ENCODE measurements around the gene TUSC2. TPM values are rescaled to one million over a fixed set of nuclear protein-coding genes. Genes with fewer than 3 reads are reported as not detected.

Gene TUSC2
- total and polyA plus RNA-seq, 10 of the 15 experiments (the other 5 are each of a cell fraction or from before 2014, with no cell fraction given), result 4.0 to 73.8 (median 34.3) TPM

GRCh38 chr3:50357481-50357880 is 29.5 kb upstream of the TUSC2 start (continued):
- TF ChIP-seq MEF2A (IDR thresholded peaks at IDR 0.05; ENCODE audit: insufficient read depth, low read depth, low read length), result no peak
- TF ChIP-seq HDAC2 (IDR thresholded peaks at IDR 0.05), result no peak
- TF ChIP-seq FOXK2 (IDR thresholded peaks at IDR 0.05), result no peak
- TF ChIP-seq MYB (IDR thresholded peaks at IDR 0.05; ENCODE audit: borderline replicate concordance, low read depth, low read length), result no peak
- TF ChIP-seq ESRRA (IDR thresholded peaks at IDR 0.05; ENCODE audit: low read length), result no peak
- TF ChIP-seq CBX5 (IDR thresholded peaks at IDR 0.05; ENCODE audit: low read depth), result no peak
- TF ChIP-seq MAX (IDR thresholded peaks at IDR 0.05; ENCODE audit: low read depth, low read length), result no peak
- no peak for TF ChIP-seq RFX5 (IDR thresholded peaks at IDR 0.05; ENCODE audit: low read depth, low read length)

GRCh38 chr3:50356553-50356952 is 28.5 kb upstream of the TUSC2 start:
- ChIA-PET SMC1A (ENCODE audit: uncharacterized antibody, unreplicated experiment) (interaction anchor here (1.4 to 1.7 kb wide), 2 partner anchors 9 to 19 kb away, joined by 8 read pairs; no protein-coding TSS in a partner anchor), CTCF (interaction anchor here (1.3 to 2.9 kb wide), 2 partner anchors 9 to 213 kb away, joined by 4 to 22 read pairs; partner anchors contain the start of gene HEMK1), RAD21 (ENCODE audit: unreplicated experiment) (interaction anchor here (1.9 kb wide), 1 partner anchor 20 kb away, joined by 6 read pairs; no protein-coding TSS in a partner anchor), POLR2A (interaction anchor here (0.6 to 2.5 kb wide), 3 partner anchors 9 to 19 kb away, joined by 3 to 8 read pairs (median 3); partner anchors contain the start of gene RASSF1)
- H3K4me3 ChIP-seq, result peak overlapping the region; percentile 78; the same call in 1 of the 2 replicates
- H3K36me3 ChIP-seq (ENCODE audit: control insufficient read depth in 2 of 2, insufficient read depth in 2 of 2, low read length in 1 of 2), result peaks cover 8 to 26% of the 10 kb centered on the region in 2 experiments; a peak in 2 of 4 replicates
- no TSS peak for BruUV-seq (replicated peaks)
- no peaks in the 10 kb centered on the region for H3K9me3 ChIP-seq (replicated peaks; ENCODE audit: control insufficient read depth, insufficient read depth, low read length)
- DNase-seq (ENCODE audit: low read depth, low spot score) (no peak), FAIRE-seq (no peak), ATAC-seq (no peak)
- H3K9ac ChIP-seq (ENCODE audit: control insufficient read depth, insufficient read depth, low read length), result peak overlapping the region; percentile 85
- peak overlapping the region; percentile 97 for H3K4me2 ChIP-seq (ENCODE audit: control insufficient read depth, insufficient read depth)
- in situ Hi-C loops (cut with MboI), result loop anchor here (10.0 kb wide), 1 partner anchor 1028 kb away; the partner anchor contains the start of gene MANF
- no peaks in the 10 kb centered on the region for H3K27me3 ChIP-seq (replicated peaks in 1 of 2; ENCODE audit: control insufficient read depth in 2 of 2, insufficient read depth in 2 of 2, low read length in 1 of 2)
- peaks cover 21% of the 10 kb centered on the region for H3K4me1 ChIP-seq (ENCODE audit: control insufficient read depth, insufficient read depth, low read length)
- H3K27ac ChIP-seq (ENCODE audit: control insufficient read depth, insufficient read depth), result no peak overlapping the region
- no peak overlapping the region for H2AFZ ChIP-seq (ENCODE audit: control insufficient read depth, low read depth, low read length)
- H3K79me2 ChIP-seq (ENCODE audit: control insufficient read depth, insufficient read depth, low read length), result peaks cover 36% of the 10 kb centered on the region
- intact Hi-C loops (cut with micrococcal nuclease; ENCODE audit: unreplicated experiment), result no loop called here
- 65% methylated on average over 5 of the region's 5 CpGs for WGBS (ENCODE audit: insufficient coverage, insufficient replicate concordance, low lambda C conversion rate, missing lambda C conversion rate)
- peaks cover 2% of the 10 kb centered on the region; the same call in 1 of the 2 replicates for H4K20me1 ChIP-seq (ENCODE audit: control insufficient read depth, insufficient read depth)
- no peak for TF ChIP-seq YY1 (IDR thresholded peaks at IDR 0.05; ENCODE audit: low read depth, low read length)
- TF ChIP-seq MAX (IDR thresholded peaks at IDR 0.05; ENCODE audit: low read depth, low read length), result no peak
- no peak for TF ChIP-seq HDAC2 (IDR thresholded peaks at IDR 0.05)
- TF ChIP-seq SRF (IDR thresholded peaks at IDR 0.05; ENCODE audit: low read depth in 2 of 2, low read length in 2 of 2), result no peak
- no peak for TF ChIP-seq ATF2 (IDR thresholded peaks at IDR 0.05; ENCODE audit: low read length)
- TF ChIP-seq MTA3 (IDR thresholded peaks at IDR 0.05; ENCODE audit: borderline replicate concordance, low read length), result no peak
- no peak for TF ChIP-seq STAT3 (IDR thresholded peaks at IDR 0.05; ENCODE audit: low read depth, low read length)
- TF ChIP-seq BHLHE40 (IDR thresholded peaks at IDR 0.05; ENCODE audit: borderline replicate concordance in 1 of 2, low read depth in 2 of 2, low read length in 1 of 2), result no peak
- TF ChIP-seq ZBTB33 (IDR thresholded peaks at IDR 0.05), result no peak
- no peak for TF ChIP-seq EZH2 (IDR thresholded peaks at IDR 0.05; ENCODE audit: borderline replicate concordance, control insufficient read depth, low read depth, low read length)
- no peak for TF ChIP-seq RBBP5 (conservative IDR thresholded peaks at IDR 0.05)
